NCI-H82 treated with DMSO at 0.1 percent for 48 hours (cell line): ENCODE data around the gene CPNE2.

Source experiments
- DNase-seq: peaks from one replicate; lab custom pipeline; 2025; ENCODE audit not compliant: unreplicated experiment; lab: John Stamatoyannopoulos, UW

The CPNE2 gene

GRCh38 chr16:57143149-57143921, 51.0 kb downstream of the CPNE2 start:
- no peak for DNase-seq

- DNase-seq, result no peak
Observed at GRCh38 chr16:57144027-57144426, 51.6 kb downstream of the CPNE2 start.

GRCh38 chr16:57145046-57146021, 53.0 kb downstream of the CPNE2 start:
- DNase-seq, result no peak

- DNase-seq, result no peak
Observed at GRCh38 chr16:57146040-57146647, 53.8 kb downstream of the CPNE2 start.

- DNase-seq, result no peak
Observed at GRCh38 chr16:57146735-57147134, 54.4 kb downstream of the CPNE2 start.

- no peak for DNase-seq
Observed at GRCh38 chr16:57147381-57148221, 55.2 kb downstream of the CPNE2 start.

- no peak for DNase-seq
Observed at GRCh38 chr16:57148481-57148880, 56.1 kb downstream of the CPNE2 start.

- no peak for DNase-seq
Observed at GRCh38 chr16:57149391-57149790, 57.0 kb downstream of the CPNE2 start.

GRCh38 chr16:57150682-57151330, 58.4 kb downstream of the CPNE2 start:
- no peak for DNase-seq

GRCh38 chr16:57151369-57151768, 59.0 kb downstream of the CPNE2 start:
- DNase-seq, result no peak

GRCh38 chr16:57152096-57153093, 60.0 kb downstream of the CPNE2 start:
- DNase-seq, result no peak

GRCh38 chr16:57153841-57154240, 61.5 kb downstream of the CPNE2 start:
- no peak for DNase-seq

- no peak for DNase-seq
Observed at GRCh38 chr16:57155702-57156350, 63.4 kb downstream of the CPNE2 start.

GRCh38 chr16:57156351-57156703, 63.9 kb downstream of the CPNE2 start:
- no peak for DNase-seq

GRCh38 chr16:57157533-57157932, 65.2 kb downstream of the CPNE2 start:
- no peak for DNase-seq

- no peak for DNase-seq
Observed at GRCh38 chr16:57159447-57159846, 67.1 kb downstream of the CPNE2 start.

- DNase-seq, result no peak
Observed at GRCh38 chr16:57163842-57164241, 71.5 kb downstream of the CPNE2 start.

GRCh38 chr16:57165483-57165882, 73.1 kb downstream of the CPNE2 start:
- DNase-seq, result no peak

GRCh38 chr16:57165938-57166337, 73.6 kb downstream of the CPNE2 start:
- no peak for DNase-seq
